A549 (cell line): Measurements from ENCODE around the gene CHKA.

Source experiments
- HDAC2 ChIP-seq: fragments of 200-600 bp; sonication (generic); IDR thresholded peaks from 2 replicates; pipeline ENCODE4 v1.6.1; 2016
- POLR2A ChIP-seq: IDR thresholded peaks from 2 replicates; pipeline ENCODE4 v1.6.1; 2012; ENCODE audit warnings: mild to moderate bottlenecking, low read length
- RFX5 ChIP-seq: fragments of 450-650 bp; IDR thresholded peaks from 2 replicates; pipeline ENCODE4 v1.7.1; 2014; ENCODE audit warnings: antibody characterized with exemption, mild to moderate bottlenecking, moderate library complexity
- SREBF2 ChIP-seq: fragments of 450-650 bp; IDR thresholded peaks from 2 replicates; pipeline ENCODE4 v1.6.1; 2014; ENCODE audit warnings: mild to moderate bottlenecking, moderate library complexity
- TF ChIP-seq, protein P1 (sequence below): fragments of >200 bp; sonication (Bioruptor Twin); formaldehyde crosslinking; IDR thresholded peaks from 3 replicates; pipeline ENCODE4 v1.5.1; 2016
- TF ChIP-seq, protein P2 (sequence below): IDR thresholded peaks from 2 replicates; pipeline ENCODE4 v1.6.1; 2012

DNA sequence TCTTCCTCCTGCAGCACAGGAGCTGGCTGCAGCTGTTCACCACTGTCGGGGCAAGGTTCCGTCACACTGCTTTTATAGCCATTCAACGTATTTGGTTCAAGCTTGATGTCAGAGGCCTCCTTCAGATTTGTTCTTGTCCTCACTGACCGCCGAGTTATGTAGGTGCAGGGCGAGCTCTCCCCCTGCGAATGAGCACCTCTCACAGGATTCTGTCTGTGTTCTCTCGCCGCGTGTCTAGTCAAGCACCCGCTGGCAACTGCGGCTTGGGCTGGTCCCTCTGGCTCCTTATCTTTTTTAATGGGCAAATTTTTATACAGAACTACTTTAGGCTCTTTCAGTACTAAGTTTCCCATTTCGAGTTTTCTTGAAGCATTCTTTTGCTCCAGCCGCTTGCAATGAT, 37.4 kb upstream of the CHKA start:
- TF ChIP-seq, protein P1, sequence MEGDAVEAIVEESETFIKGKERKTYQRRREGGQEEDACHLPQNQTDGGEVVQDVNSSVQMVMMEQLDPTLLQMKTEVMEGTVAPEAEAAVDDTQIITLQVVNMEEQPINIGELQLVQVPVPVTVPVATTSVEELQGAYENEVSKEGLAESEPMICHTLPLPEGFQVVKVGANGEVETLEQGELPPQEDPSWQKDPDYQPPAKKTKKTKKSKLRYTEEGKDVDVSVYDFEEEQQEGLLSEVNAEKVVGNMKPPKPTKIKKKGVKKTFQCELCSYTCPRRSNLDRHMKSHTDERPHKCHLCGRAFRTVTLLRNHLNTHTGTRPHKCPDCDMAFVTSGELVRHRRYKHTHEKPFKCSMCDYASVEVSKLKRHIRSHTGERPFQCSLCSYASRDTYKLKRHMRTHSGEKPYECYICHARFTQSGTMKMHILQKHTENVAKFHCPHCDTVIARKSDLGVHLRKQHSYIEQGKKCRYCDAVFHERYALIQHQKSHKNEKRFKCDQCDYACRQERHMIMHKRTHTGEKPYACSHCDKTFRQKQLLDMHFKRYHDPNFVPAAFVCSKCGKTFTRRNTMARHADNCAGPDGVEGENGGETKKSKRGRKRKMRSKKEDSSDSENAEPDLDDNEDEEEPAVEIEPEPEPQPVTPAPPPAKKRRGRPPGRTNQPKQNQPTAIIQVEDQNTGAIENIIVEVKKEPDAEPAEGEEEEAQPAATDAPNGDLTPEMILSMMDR = no peak
- TF ChIP-seq, protein P2, sequence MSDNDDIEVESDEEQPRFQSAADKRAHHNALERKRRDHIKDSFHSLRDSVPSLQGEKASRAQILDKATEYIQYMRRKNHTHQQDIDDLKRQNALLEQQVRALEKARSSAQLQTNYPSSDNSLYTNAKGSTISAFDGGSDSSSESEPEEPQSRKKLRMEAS = no peak
- no peak for TF ChIP-seq HDAC2
- no peak for TF ChIP-seq POLR2A
- no peak for TF ChIP-seq RFX5
- no peak for TF ChIP-seq SREBF2
